Measurements from ENCODE around the gene LPAR3.

The LPAR3 gene

DNA sequence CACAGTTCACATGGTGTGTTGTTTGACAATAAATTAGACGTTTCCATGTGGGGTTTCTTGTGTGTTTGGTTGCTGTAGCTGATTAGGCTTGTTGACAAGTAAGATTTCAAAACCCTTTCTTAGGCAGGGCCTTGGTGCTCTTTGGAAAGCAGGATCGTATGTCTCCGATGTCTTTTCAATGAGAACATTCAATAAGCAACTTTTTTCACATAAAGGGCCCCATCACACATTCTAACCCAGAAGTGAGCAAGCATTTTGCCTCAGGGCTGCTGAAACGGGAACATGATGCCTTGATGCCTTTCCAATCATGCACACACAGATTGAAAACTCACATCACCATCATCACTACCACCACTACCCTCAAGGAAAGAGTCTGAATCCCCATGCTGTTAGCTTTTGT is 33.1 kb downstream of the LPAR3 start:
- no peak for DNase-seq (ENCODE audit: extremely low read depth in 1 of 2, low read depth in 1 of 2)

DNA sequence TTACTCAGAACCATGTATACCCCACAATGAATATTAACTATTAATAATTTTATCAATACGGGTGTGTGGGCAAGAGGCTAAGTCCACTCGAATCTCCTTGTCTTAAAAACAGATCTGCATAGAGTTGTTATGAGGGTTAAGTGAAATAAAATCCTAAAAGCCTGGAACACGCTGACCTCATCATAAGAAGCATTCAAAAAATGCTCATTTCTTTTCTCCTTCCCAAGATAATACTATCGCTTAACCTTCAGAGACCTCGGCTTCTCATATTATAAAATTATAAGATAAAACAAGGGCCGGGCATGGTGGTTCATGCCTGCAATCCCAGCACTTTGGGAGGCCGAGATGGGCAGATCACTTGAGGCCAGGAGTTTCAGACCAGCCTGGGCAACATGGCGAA is 35.1 kb downstream of the LPAR3 start:
- DNase-seq (ENCODE audit: extremely low read depth in 1 of 2, low read depth in 1 of 2), result no peak

DNA sequence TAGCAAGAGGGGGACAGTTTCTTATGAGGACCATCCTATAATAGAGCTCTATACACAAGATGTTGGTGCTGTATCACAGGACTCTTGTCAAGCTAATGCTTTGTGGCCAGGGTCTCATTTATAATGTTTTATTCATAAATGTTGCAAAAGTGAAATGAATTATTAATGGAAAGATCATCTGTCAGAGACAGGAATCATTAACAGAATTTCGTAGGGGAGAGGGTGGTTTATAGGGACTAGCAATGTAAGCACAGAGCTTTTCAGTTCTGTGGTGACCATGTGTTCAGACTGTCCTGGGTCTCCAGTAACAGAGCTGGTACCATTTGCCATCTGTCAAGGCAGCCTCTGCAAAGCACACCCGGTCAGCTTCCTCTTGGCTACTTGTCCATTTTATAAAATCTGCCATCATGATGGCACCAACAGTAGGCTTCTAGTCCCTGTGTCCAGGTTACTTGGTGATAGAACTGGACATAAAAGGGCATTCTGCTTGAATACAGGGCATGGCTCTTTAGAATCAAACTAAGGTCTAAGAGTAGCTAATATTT is 36.2 kb downstream of the LPAR3 start:
- no peak for DNase-seq (ENCODE audit: extremely low read depth in 1 of 2, low read depth in 1 of 2)

DNA sequence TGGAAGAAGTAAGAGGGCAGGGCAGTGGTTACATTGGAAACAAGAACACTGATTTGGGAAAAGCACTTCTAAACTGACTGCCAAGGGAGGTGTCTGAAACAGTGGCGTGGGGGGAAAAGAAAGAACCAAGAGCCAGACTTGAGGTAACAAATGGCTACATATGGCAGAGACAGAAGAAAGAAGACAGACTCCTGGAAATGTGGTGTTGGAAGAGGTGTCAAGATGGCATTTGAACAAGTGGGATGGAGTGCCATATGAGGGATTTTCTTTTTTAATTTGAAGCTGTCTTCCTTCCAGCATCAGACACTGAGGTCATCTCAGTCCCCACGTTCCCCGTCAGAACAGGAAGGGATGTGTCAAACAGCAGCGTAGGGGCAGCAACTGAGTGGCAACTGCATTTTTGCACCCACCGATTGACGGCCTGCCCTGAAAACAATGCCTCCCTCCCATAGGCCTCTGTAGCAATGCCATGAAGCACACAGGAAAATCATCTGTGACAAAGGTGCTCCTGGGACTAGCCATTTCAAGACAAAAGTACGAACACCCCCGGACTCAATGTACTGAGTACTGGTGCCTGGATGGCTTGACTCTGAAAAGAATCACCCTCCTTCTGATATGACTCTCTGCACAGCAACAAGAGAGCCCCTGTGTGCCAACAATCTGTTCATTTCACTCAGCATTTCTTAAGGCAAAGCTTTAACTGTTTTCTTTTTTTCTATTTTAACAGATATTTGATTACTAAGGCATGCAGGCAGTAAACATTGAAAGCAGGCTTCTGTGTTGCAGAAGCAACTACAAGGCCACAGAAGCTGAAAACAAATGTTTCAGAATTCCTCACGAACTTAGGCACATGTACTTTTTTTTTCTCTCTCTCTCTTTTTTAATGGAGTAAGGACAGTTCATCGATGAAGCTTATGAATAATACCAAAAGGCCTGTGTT is 37.0 kb downstream of the LPAR3 start:
- DNase-seq (ENCODE audit: extremely low read depth in 1 of 2, low read depth in 1 of 2), result no peak

DNA sequence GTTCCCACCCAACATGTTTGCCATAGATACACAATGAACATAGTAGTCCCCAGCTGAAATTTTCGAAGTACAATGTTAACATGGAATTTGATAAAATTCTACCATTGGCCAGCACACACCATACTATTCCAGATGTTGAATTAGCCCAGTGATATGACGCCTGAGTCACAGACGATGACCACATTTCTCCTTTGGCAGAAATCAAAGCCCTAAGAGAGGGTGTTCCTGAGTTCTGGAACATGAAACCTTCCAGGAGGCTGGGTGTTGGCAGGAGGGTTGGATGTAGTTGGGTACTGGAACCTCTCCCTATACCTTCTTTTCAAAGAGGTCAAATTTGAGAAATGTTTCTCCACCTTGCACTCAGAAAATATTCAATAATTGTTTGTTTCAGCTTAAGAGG is 37.8 kb downstream of the LPAR3 start:
- DNase-seq (ENCODE audit: extremely low read depth in 1 of 2, low read depth in 1 of 2), result no peak

DNA sequence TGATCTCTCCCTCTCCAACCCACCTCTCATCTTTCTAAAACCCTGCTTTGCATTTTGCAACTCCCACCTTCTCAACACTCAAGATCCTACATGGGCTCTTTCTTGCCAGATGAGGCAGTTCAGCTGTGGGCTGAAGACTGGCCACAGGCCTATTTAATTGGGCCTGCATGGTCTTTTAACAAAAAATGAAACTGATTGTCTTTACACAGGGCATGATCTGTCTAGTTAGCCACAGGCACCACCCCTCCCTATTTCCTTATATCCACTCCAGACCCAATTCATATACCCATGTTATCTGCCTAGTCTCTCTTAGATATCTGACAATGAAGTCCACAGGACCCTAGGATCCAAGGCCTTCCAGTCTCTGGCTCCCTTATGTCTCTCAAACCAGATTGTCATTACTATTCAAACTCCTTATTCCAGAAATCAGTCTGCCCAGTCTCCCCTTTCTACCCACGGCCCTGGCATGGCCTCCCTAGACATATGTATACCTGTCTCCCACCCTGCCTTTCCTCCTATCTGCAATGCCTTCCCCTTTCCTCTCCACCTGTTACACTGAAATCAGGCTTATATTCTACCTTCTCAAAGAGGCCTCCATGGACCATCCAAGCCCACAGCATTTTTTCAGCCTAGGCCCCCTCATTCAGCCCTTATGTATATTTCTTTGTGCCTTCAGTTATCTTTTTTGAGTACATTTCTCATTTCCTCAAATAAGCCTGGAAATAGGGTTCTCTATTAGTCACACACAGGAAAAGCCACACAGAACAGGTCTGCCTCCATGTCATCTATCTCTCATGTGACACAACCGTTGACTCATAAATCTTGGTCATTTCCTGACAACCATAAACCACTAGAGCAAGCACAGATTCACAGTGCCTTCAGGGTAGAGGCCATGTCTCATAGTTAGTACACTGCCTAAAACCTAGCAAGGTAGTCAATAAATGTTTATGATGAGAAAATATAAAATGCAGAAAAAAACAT is 39.0 kb downstream of the LPAR3 start:
- no peak for DNase-seq (ENCODE audit: extremely low read depth in 1 of 2, low read depth in 1 of 2)

DNA sequence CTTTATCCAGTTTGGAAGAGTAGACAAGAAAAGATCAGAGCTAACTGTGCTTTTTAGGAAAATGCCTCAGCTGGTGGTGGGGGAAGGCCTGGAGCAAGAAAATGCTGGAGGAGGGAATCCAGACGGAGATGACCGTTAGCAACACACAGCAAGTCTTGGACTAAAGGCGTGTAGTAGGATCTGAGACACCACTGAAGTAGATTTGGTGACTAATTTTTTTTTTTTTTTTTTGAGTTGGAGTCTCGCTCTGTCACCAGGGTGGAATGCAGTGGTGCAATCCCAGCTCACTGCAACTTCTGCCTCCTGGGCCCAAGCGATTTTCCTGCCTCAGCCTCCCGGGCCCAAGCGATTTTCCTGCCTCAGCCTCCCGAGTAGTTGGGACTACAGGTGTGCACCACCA is 41.2 kb downstream of the LPAR3 start:
- DNase-seq (ENCODE audit: extremely low read depth in 1 of 2, low read depth in 1 of 2), result no peak

DNA sequence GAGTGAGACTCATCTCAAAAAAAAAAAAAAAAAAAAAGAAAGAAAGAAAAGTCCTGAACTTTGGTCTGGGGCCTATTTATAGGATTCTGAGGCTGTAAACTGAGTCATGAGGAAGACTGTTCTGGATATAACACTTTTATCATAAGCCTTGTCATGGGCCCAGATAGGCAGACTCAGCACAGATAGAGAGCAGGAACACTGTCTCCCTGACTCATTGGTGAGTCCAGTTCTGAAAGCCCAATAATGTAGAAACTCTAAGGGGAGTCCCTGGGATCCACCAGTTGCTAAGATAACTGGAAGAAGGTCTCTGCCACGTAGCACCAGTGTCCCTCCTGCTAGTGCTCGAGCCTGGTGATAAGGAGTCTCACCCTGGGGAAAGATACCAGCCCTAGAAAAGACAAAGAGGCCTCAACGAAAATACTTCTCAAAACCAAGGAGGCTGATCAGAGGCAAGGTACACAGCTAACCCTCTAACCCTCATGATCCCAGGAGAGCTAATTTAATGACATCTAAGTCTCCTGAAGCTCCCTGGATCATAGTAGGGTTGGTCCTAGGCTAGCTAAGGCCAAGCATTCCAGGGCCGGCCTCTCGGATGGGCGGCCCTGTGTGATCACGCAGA is 43.5 kb downstream of the LPAR3 start:
- no peak for DNase-seq (ENCODE audit: extremely low read depth in 1 of 2, low read depth in 1 of 2)

DNA sequence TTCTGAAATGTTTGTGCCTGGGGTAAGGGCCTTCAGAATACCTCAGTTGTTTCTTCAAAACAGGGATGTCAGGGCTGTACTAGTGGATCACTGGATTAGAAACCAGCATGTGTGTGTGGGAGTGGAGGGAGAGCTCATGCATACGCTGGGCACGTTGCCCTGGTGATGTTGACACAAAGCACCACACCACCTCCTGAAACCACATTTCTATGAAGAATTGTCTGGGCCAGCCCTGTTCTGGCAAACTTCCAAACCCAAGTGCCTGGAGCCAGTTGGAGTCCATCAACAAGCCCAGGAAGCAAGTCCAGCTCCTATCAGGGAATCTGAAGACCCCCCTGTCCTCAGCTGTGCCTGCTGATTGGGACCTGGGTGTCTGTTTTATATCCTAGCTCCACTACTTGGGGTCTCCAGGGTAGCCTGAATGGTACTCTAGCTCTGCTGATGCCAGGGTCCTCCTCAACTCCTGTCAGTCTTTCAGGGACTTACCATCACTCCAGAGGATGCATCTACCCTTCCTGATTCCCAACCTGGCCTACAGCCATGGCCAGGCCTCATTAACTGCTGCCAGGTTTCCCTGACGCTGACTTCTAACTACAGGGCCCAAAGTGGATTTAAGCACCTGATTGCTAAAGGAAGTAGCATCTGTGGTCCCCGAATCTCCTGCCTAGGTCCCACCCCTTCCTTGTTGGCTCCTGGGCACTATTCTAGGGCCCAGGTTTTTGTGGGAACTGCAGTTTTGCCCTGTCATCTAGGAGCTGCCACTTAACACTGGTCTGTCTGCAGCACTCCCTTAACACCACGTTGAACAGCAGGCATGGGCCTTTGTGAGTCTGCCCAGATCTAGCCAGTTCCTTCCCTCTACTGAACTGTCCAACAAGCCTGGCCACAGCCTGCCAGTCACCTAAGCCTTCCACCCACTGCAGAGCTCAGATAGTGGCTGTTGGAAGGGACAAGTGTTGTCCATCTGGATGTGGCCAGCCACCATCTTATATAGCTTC is 45.5 kb downstream of the LPAR3 start:
- no peak for DNase-seq (ENCODE audit: extremely low read depth in 1 of 2, low read depth in 1 of 2)

DNA sequence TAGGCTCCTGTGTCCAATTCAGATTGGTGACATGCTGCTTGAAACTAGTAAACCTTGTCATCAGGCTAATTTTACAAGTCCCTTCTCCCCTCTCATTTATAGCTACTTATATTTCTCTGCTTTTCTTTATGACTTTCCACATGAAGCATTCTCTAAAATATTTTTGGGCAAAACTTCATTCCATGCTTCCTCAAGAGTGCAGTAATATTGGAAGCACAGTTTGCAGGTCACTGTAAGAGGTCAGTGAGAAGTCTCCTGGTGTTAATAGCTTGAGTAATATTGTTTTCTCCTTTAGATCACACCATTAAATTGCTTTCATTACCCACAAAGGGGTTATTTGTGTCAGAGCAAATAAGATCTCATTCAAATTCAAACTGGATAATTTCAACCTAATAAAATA is 46.6 kb downstream of the LPAR3 start:
- DNase-seq (ENCODE audit: extremely low read depth in 1 of 2, low read depth in 1 of 2), result no peak

DNA sequence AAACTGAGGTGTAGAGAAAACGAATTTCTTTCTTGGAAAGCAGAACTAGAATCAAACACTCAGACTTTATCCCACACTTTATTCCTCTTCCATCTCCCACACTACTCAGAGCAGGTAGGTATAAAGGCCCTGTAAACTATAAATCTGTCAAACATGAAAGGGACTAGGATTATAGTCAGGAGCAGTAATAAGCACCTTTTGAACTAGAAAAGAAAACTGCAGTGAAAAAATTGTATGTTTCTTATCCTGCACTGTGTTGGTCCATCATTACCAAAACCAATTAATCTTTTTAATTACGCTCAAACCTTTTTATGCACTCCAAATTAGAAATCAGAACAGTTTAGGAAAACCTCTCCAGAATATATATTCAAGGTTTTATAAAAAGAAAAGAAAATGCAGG is 47.6 kb downstream of the LPAR3 start:
- DNase-seq (ENCODE audit: extremely low read depth in 1 of 2, low read depth in 1 of 2), result no peak

DNA sequence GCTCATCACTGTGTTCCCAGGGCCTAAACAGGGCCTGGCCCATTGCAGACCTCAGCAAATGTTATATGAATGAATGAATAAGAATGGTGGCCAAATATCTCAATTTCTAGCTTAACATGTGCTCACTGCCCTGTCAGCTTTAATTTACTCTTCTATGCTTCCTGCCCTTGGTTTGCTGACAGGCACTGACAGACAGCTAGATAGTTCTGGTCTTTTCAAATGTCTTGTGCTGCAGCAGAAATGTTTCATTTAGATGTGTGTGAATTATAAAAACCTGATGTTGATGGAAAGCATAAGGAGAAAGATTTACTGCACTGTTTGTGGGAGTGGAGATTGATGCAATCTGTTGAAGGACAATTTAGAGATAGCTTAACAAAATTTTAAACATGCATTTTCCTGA is 48.9 kb downstream of the LPAR3 start:
- DNase-seq (ENCODE audit: extremely low read depth in 1 of 2, low read depth in 1 of 2), result no peak

DNA sequence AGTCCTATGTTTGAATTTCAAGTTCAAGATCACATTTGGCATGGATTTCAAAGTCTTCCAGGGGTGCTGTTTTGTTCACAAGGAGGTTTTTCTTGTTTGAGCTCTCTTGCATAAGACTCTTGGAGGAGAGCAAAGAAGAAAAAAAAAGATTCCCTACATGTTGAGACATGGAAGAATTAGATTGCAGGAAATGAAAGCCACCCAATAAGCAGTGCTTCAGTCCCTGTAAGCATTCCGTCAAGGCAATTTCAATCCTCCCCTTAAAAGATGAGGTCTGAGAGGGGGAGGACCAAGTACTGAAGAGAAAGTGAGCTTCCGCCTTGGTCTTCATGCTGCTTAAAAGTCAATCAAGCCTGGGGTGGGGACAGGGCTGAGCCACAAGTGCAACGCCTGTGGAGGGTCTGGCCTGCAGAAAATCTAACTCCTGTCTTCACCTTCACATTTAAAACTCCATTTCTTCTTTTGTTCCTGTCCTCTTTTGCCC is 50.2 kb downstream of the LPAR3 start:
- DNase-seq (ENCODE audit: extremely low read depth in 1 of 2, low read depth in 1 of 2), result no peak

DNA sequence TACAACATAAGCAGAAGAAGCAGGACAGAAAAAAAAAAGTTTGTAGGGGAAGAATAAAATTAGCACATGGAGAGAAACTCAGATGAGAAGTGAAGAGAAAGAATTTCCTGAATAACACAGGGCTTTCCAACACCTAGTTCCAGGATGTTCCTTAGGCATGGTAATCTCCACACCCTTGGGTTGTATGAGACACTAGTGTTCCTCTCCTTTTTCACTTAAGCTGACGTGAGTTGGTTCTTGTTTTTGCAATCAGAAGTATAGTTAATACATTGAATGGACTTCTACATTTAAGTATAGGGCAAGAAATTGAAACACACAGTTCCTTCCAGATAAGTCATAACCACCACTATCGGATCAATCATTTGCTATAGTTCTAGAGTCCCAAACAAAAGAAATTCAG is 51.0 kb downstream of the LPAR3 start:
- DNase-seq (ENCODE audit: extremely low read depth in 1 of 2, low read depth in 1 of 2), result no peak

DNA sequence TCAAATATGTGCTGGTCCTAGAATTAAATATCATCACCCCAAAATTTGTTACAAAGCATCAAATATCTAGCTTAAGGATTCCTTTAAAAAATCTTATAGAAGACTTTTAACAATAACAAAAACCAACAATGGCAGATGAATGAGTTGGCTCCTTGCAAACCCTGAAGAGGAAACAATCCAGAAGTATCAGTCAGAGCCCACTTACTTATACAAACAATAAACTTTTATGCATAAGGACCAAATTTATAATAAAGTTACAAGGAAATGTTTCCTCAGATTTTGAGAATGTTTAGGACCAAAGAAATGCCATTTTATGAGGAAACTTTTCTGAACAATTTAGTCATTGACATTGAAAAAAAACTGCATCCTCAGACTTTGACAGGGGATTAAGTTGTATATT is 52.7 kb downstream of the LPAR3 start:
- DNase-seq (ENCODE audit: extremely low read depth in 1 of 2, low read depth in 1 of 2), result no peak

DNA sequence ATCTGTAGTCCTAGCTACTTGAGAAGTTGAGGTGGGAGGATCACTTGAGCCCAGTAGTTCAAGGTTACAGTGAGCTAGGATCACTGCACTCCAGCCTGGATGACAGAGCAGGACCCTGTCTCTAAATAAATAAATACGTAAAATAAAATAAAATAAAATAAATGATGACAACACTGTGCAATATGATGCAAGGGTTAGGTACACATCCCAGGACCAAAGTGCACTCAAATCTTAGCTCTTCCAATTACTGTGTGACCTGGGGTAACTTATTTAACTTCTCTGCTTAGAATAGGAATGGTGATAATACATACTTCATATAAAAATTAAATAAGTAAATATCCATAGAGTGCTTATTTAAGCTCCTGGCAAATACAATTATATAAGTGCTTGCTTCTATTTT is 53.5 kb downstream of the LPAR3 start:
- DNase-seq (ENCODE audit: extremely low read depth in 1 of 2, low read depth in 1 of 2), result no peak

DNA sequence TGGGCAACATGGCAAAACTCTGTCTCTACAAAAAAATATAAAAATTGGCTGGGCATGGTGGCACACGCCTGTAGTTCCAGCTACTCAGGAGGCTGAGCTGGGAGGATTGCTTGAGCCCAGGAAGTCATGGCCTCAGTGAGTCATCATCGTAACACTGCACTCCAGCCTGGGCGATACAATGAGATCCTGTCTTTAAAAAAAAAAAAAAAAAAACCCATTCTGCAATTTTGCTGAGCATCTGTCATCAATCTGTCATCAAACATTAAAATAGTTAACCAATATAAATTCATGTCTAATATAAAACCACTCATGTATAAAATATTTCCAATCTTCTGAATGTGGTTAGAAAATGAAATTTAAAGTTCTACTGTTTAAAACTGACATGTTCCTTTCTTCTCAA is 56.9 kb downstream of the LPAR3 start:
- no peak for DNase-seq (ENCODE audit: extremely low read depth in 1 of 2, low read depth in 1 of 2)

DNA sequence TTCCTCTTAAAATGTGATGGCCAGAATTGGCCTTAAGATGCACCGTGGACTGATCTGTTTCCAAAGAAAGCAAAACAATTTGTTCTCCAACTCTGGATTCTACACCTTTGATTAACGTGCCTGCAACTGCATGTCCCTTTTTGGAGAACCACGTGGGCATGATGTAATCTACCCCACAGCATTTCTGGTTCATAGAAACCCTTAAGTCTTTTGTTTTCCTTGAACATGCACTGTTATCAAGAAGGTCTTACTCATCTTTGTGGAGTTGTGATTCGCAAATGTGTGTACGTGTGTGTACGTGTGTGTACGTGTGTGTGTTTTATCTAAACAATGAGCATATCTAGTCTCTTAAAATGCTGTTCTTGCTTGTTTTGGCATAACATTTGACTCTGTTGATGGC is 57.8 kb downstream of the LPAR3 start:
- no peak for DNase-seq (ENCODE audit: extremely low read depth in 1 of 2, low read depth in 1 of 2)

DNA sequence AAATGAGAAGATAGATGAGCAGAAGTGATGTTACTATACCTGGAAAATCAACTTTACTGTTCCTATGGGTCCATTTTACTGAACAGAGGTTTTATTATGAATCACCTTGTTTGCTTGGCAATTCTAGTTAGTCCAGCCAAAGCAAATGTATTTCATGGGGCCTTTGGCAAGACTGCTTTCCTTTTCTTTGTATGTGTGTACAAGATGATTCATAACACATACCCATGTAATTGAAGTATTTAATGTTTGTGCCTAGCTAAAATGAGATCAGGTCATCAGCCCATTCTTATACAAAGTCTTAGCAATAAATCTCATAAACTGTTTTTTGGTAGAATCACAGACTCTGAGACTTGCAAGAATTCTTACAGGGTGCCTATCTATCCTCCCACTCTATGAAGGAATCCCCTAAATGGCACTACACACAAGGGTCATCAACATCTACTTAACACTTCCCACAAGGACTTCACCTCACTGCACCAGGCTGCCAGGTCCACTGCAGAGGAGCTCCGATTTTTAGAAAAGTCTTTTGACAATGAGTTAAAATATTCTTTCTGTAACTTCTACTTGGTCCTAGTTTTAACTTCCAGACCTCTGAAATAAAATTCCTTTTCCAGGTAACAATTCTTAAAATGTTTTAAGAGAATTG is 58.5 kb downstream of the LPAR3 start:
- DNase-seq (ENCODE audit: extremely low read depth in 1 of 2, low read depth in 1 of 2), result no peak

All from activated CD8-positive, alpha-beta memory T cell treated with anti-CD3 and anti-CD28 coated beads for 1 hour (primary cell).